22Rv1 (cell line): Measurements from ENCODE around the gene AGTPBP1.

Experiments
- CTCF ChIP-seq: fragments of 450-650 bp; IDR thresholded peaks from 2 replicates; pipeline ENCODE4 v1.5.1; 2017; ENCODE audit warnings: mild to moderate bottlenecking
- ZFX ChIP-seq: fragments of 450-650 bp; IDR thresholded peaks from 2 replicates; pipeline ENCODE4 v1.6.1; 2017; ENCODE audit warnings: antibody characterized with exemption, borderline replicate concordance

- no peak for TF ChIP-seq CTCF
- TF ChIP-seq ZFX: no peak
Measured at GRCh38 chr9:85640425-85640824, 101.3 kb downstream of the AGTPBP1 start.
